Measurements from ENCODE around the gene ENTREP1. TPM values are rescaled to one million over a fixed set of nuclear protein-coding genes. Genes with fewer than 3 reads are reported as not detected.
A peak's percentile ranks its signal among the peaks of the same experiment; 100 is the strongest.
"Not testable (repeated sequence)": the region's sequence is repeated elsewhere in the genome, so short reads cannot be mapped to it uniquely, and the experiment has no call there.

ENTREP1 gene
- total and polyA plus RNA-seq, 2 experiments from 2014 or later = 5.7 to 10.0 TPM

- TF ChIP-seq EZH2 (IDR thresholded peaks at IDR 0.05; ENCODE audit: low read depth, unreplicated experiment) = no peak
- TF ChIP-seq ZNF114 (CRISPR knock-in tag; IDR thresholded peaks at IDR 0.05) = no peak
- TF ChIP-seq EZH2phosphoT487 (IDR thresholded peaks at IDR 0.05; ENCODE audit: unreplicated experiment) = no peak
Observed at GRCh38 chr9:69303331-69303730, 21.7 kb upstream of the ENTREP1 start (continued).

- peaks cover 33% of the 10 kb centered on the region for H3K36me3 Mint-ChIP-seq (ENCODE audit: low read depth)
- H3K9me2 ChIP-seq (ENCODE audit: insufficient read depth) = peaks cover 21% of the 10 kb centered on the region
- H3K4me3 ChIP-seq; H3K36me3 ChIP-seq (ENCODE audit: insufficient read depth); DNase-seq (ENCODE audit: low spot score); H3K4me1 ChIP-seq (ENCODE audit: insufficient read depth); ATAC-seq; H2AFZ ChIP-seq; H3K4me3 Mint-ChIP-seq; H4K20me1 ChIP-seq (replicated peaks; ENCODE audit: insufficient read depth); H3K27me3 Mint-ChIP-seq (ENCODE audit: insufficient read depth, low read depth, poor library complexity); H3K79me2 ChIP-seq (replicated peaks; ENCODE audit: insufficient read depth); H3F3A ChIP-seq (replicated peaks; ENCODE audit: low read depth); H3K27me3 ChIP-seq (ENCODE audit: insufficient read depth): not testable (repeated sequence)
- peaks cover 22% of the 10 kb centered on the region for H3K9me3 Mint-ChIP-seq
- peak overlapping the region; percentile 93 for H3K27ac ChIP-seq (ENCODE audit: low read depth)
- peak overlapping the region; percentile 96 for H3K27ac Mint-ChIP-seq
- peaks cover 20% of the 10 kb centered on the region for H3K4me1 Mint-ChIP-seq
- peak overlapping the region; percentile 2; the same call in 1 of the 2 replicates for H3K4me2 ChIP-seq
Observed at GRCh38 chr9:69306895-69307445, 18.0 kb upstream of the ENTREP1 start.

- peak overlapping the region; percentile 96 for H3K27ac Mint-ChIP-seq
- H3K36me3 ChIP-seq (ENCODE audit: insufficient read depth) = 0 out of 2 replicates have a peak, but pooled peaks cover 3% of the 10 kb centered on the region
- peak overlapping the region; percentile 93 for H3K27ac ChIP-seq (ENCODE audit: low read depth)
- peak; percentile 91 for DNase-seq (ENCODE audit: low spot score)
- no peak overlapping the region for H2AFZ ChIP-seq
- H4K20me1 ChIP-seq (replicated peaks; ENCODE audit: insufficient read depth) = no peaks in the 10 kb centered on the region
- peak overlapping the region; percentile 2; the same call in 1 of the 2 replicates for H3K4me2 ChIP-seq
- 0 out of 3 replicates have a peak overlapping the region, but pooled peaks have one; percentile 12 for H3K4me3 Mint-ChIP-seq
- peaks cover 28% of the 10 kb centered on the region for H3K9me3 Mint-ChIP-seq
- 0 out of 2 replicates have a peak, but pooled peaks cover 3% of the 10 kb centered on the region for H3F3A ChIP-seq (replicated peaks; ENCODE audit: low read depth)
- H3K27me3 ChIP-seq (ENCODE audit: insufficient read depth) = no peaks in the 10 kb centered on the region
- H3K4me1 Mint-ChIP-seq = peaks cover 20% of the 10 kb centered on the region
- ATAC-seq = peak; percentile 95
- peaks cover 40% of the 10 kb centered on the region for H3K36me3 Mint-ChIP-seq (ENCODE audit: low read depth)
- H3K9me2 ChIP-seq (ENCODE audit: insufficient read depth) = peaks cover 21% of the 10 kb centered on the region
- no peak overlapping the region for H3K4me3 ChIP-seq
- no peaks in the 10 kb centered on the region for H3K79me2 ChIP-seq (replicated peaks; ENCODE audit: insufficient read depth)
- peaks cover 6% of the 10 kb centered on the region for H3K27me3 Mint-ChIP-seq (ENCODE audit: insufficient read depth, low read depth, poor library complexity)
- H3K4me1 ChIP-seq (ENCODE audit: insufficient read depth) = peaks cover 3% of the 10 kb centered on the region; the same call in 1 of the 2 replicates
- TF ChIP-seq CTCF (conservative IDR thresholded peaks at IDR 0.05; ENCODE audit: low read depth in 2 of 2) = peak; percentile 16 to 48; a peak in 3 of 4 replicates
- no peak for TF ChIP-seq POLR2AphosphoS5 (IDR thresholded peaks at IDR 0.05; ENCODE audit: low read depth)
- peak; percentile 95 for TF ChIP-seq NANOG (IDR thresholded peaks at IDR 0.05; ENCODE audit: borderline replicate concordance)
- TF ChIP-seq ZNF462 (CRISPR knock-in tag; IDR thresholded peaks at IDR 0.05) = peak; percentile 99
- no peak for TF ChIP-seq EZH2phosphoT487 (IDR thresholded peaks at IDR 0.05; ENCODE audit: unreplicated experiment)
- TF ChIP-seq CREB1 (CRISPR knock-in tag; IDR thresholded peaks at IDR 0.05; ENCODE audit: low read depth) = peak; percentile 47; the same call in 1 of the 2 replicates
- TF ChIP-seq ETS1 (IDR thresholded peaks at IDR 0.05) = no peak
- TF ChIP-seq ZNF114 (CRISPR knock-in tag; IDR thresholded peaks at IDR 0.05) = peak; percentile 69; the same call in 1 of the 2 replicates
Observed at GRCh38 chr9:69307446-69308205, 17.4 kb upstream of the ENTREP1 start.

Measured in GM23338 (cell line).